Activated CD8-positive, alpha-beta memory T cell treated with anti-CD3 and anti-CD28 coated beads for 48 hours (primary cell): Measurements from ENCODE around the gene OR10P1.

Experiments used
- DNase-seq, 3 experiments: peaks; one replicate each; pipeline ENCODE4 v3.0.0-alpha.2; 2020; ENCODE audit warnings: low read depth in 2 of 3, low spot score in 2 of 3

OR10P1 gene

GRCh38 chr12:55683676-55684075 is 47.0 kb downstream of the OR10P1 start:
- no peak for DNase-seq

- no peak for DNase-seq
These were observed 48.2 kb downstream of the OR10P1 start for GRCh38 chr12:55684761-55685370.

- DNase-seq: no peak
These were observed 49.0 kb downstream of the OR10P1 start for GRCh38 chr12:55685671-55686070.

GRCh38 chr12:55686366-55687010 is 49.8 kb downstream of the OR10P1 start:
- no peak for DNase-seq
